GM11168 (cell line): ENCODE results near the gene TSKS.

Experiments used
- in situ Hi-C: fragments of 300-500 bp; cut with MboI; formaldehyde crosslinking; loops from one replicate; pipeline ENCODE4 v1.12.0; 2022; ENCODE audit warnings: low sequenced_read_pairs; ENCODE audit not compliant: unreplicated experiment

Gene TSKS

GRCh38 chr19:49763230-49763629 is at the start of gene TSKS:
Gene TSKS (minus strand): TSS chr19:49763306. CDS start chr19:49763247, 59 bp downstream.
- in situ Hi-C loops = no loop called here

- in situ Hi-C loops = no loop called here
These were observed 49.4 kb upstream of the TSKS start for GRCh38 chr19:49812452-49812996.

- in situ Hi-C loops = no loop called here
These were observed 48.2 kb upstream of the TSKS start for GRCh38 chr19:49811328-49811727.

GRCh38 chr19:49809941-49810389 is 46.9 kb upstream of the TSKS start:
- in situ Hi-C loops = no loop called here

GRCh38 chr19:49809160-49809940 is 46.2 kb upstream of the TSKS start:
- in situ Hi-C loops = no loop called here

GRCh38 chr19:49808711-49809159 is 45.6 kb upstream of the TSKS start:
- in situ Hi-C loops = no loop called here

- in situ Hi-C loops = no loop called here
These were observed 45.0 kb upstream of the TSKS start for GRCh38 chr19:49807904-49808675.

GRCh38 chr19:49807058-49807903 is 44.2 kb upstream of the TSKS start:
- in situ Hi-C loops = no loop called here

GRCh38 chr19:49806620-49806959 is 43.5 kb upstream of the TSKS start:
- in situ Hi-C loops = no loop called here

GRCh38 chr19:49805822-49806619 is 42.9 kb upstream of the TSKS start:
- in situ Hi-C loops = no loop called here

GRCh38 chr19:49803529-49803856 is 40.4 kb upstream of the TSKS start:
- in situ Hi-C loops = no loop called here

GRCh38 chr19:49802836-49803528 is 39.9 kb upstream of the TSKS start:
- in situ Hi-C loops = no loop called here

GRCh38 chr19:49801966-49802661 is 39.0 kb upstream of the TSKS start:
- in situ Hi-C loops = no loop called here

- in situ Hi-C loops = no loop called here
These were observed 38.3 kb upstream of the TSKS start for GRCh38 chr19:49801401-49801888.

- in situ Hi-C loops = no loop called here
These were observed 37.7 kb upstream of the TSKS start for GRCh38 chr19:49800771-49801170.

GRCh38 chr19:49799798-49800376 is 36.8 kb upstream of the TSKS start:
- in situ Hi-C loops = no loop called here

GRCh38 chr19:49799271-49799797 is 36.2 kb upstream of the TSKS start:
- in situ Hi-C loops = no loop called here

- in situ Hi-C loops = no loop called here
These were observed 35.5 kb upstream of the TSKS start for GRCh38 chr19:49798574-49798973.
